Measurements from ENCODE around the gene MCCD1.

- no peak for TF ChIP-seq CTCF (IDR thresholded peaks at IDR 0.05)
- no peak for TF ChIP-seq POLR2A (IDR thresholded peaks at IDR 0.05)
Observed at GRCh38 chr6:31483392-31483791, 45.4 kb upstream of the MCCD1 start.
